Inflammatory macrophage (primary cell): ENCODE results near the gene ZNF521.

Source experiments
- DNase-seq, 2 donors: peaks; one replicate each; pipeline ENCODE4 v3.0.0-alpha.2; 2020 to 2022

The ZNF521 gene

DNA sequence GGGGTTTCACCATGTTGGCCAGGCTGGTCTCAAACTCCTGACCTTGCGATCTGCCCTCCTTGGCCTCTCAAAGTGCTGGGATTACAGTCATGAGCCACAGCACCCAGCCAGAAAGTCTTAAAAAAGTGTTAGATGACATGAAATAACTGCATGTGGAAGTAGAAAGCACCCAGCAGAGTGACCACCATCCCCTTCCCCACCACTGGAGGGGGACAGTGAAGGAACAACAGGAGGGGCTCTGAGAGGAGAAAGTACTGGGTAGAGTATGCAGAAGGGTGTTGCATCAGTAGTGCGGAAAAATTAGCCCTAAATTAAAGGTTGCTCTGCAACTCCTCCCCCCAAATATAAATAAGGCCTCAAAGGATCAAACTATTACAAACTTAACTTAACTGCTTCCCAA lies 230.5 kb downstream of the ZNF521 start:
- no peak for DNase-seq

DNA sequence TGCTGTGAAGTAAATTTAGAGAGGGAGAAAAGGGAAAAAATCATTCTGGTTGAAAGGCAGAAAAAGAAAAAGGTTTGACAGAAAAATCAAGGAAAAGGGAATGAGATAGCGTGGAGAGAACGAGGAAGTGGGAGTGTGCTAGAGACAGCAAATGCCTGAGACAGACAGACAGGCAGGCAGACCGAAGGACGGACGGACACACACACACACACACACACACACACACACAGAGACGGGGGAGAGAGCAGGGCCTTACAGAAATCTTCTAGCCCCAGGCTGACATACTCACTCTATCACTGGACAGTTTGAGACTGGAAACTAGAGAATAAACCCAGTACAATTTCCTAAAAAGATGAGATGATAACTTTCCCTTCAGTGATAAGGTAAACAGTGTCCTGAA lies 238.4 kb downstream of the ZNF521 start:
- no peak for DNase-seq

DNA sequence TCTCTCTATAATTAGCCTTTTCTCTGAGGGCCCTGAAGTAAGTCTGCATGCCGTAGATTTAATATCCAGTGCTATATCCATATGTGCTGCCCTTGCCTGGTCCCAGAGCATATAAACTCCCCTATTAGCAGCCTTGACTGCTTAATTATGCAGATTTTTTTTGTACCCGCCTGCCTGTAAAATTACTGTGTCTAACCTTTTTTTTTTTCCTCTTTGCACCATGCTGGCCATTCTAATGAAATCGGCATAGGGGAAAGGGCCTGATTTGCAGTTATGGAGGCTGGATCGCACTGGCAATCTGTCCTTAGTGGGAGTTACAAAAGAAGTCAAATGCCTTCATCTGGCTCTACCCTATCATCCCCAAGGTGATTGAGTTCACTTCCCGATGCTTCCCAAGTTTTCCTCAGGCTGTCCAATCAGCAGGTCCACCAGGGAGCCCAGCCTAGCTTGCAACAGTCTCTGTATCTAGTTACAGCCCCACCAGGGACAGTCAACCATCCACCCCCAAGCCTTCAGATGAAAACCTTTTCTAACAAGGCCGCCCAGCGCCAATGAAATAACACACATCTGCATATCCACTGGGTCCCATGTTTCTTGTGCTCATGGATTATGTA lies 239.0 kb downstream of the ZNF521 start:
- DNase-seq: no peak

DNA sequence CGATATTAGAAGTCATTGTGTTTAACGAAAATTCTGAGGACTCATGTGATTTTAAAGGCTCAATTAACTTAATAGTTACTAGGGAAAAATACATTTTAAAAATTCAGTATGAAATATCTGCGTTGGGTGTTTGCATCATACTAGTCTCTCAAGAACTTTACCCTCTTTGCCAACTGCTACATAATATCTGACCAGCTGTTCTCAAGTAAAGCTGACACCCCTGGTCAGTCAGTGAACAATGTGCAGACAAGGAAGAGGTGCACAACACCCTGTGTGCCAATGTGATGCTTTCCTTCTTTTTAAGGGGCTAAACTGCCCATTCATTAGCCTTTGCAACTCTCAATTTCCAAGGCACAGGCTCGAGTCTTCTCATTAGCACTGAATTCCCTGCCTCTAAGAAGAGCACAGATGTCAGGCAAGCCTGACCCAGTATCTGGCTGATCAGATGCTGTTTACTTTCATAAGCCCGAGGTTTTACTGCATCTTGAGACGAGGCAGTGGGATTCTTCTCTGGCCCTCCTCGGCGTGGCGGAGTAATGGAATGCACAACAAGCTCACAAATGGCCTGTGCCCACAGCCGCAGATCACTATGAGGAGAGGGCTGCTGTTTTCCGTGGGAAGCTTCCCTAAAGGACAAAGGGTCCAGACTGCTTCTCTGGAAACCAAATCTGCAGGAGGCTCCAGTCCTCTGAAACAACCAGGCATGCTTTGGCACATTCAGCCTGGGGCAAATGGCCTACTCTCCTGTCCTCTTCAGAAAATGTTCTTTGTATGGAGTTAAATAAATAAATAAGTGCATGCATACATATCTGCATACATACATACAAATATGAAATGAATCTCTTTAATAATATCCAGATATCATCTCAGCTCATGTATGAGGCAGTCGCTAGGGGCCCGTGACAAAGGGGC lies 240.3 kb downstream of the ZNF521 start:
- DNase-seq: no peak

DNA sequence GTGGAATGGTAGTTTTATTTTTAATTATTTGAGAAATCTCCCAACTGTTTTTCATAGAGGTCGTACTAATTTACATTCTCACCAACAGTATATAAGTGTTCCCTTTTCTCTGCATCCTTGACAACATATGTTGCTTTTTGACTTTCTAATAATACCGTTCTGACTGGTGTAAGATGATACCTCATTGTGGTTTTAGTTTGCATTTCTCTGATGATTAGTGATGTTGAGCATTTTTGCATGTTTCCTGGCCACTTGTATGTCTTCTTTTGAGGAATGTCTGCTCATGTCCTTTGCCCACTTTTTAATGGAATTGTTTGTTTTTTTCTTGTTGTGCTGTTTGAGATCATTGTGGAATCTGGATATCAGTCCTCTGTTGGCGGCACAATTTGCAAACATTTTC lies 242.5 kb downstream of the ZNF521 start:
- no peak for DNase-seq

DNA sequence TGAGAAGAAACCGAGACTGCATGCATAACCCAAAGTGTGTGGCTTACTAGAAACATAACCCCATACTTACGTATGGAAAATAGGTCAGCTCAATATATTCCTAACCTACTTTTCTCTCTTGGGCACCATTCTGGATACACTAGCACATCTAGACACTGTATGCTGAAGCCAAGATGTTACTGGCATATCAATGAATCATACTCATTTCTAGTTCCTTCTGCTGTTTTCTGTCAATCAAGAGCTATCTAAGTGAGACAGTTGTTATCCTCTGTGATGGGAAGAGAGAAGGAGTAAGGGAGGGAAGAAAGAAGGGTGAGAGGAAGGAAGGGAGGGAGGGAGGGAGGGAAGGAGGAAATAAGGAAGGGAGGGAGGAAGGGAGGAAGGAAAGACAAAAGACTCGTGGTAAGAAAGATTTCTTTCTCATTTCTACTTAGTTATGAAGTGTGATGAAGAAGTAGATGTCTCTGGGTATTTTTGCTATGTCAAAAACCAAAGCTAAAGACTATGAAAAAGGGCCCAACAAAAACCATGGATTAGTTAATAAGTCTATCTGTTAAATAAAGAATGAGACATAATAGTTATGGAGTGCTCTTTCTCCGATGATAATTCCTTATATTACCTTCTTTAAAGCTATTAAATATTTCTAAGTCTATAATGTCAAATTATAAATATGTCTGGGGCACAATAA lies 248.4 kb downstream of the ZNF521 start:
- DNase-seq: no peak

DNA sequence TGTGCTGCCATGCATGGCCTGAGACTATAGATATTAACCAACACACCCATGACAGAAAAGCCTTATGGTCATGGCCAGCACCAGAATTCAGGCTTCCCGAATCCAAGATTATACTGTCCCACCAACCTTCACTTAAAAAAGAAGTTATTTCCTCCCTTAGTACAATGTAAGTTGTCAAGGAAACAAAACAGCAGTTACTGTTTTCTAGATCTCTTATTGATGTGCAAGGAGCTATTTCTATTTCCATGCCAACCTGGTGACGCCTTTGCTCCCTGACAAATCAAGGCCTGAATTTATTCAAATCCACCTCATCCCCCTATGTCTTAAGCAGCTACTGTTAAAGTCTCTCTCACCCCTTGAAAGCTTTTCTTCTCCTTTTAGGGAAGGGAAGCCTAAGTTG lies 249.3 kb downstream of the ZNF521 start:
- no peak for DNase-seq

DNA sequence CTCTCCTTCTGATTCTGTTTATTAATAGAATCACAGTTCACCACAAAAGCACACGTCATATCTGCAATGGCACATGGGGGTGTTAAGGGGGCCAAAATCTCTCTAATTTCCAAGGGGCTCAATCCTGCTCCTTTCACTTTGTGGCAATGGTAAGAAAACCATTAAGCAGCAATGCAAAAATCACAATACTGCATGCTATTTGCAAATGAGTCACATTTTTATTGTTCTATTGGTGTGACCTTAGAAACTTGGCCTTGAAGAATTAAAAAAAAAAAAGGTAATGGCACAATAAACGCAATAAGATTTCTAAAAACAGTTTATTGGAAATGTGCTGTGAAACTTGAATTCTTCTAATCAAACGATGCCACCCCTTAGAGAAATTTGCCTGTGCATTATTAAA lies 251.5 kb downstream of the ZNF521 start:
- no peak for DNase-seq

DNA sequence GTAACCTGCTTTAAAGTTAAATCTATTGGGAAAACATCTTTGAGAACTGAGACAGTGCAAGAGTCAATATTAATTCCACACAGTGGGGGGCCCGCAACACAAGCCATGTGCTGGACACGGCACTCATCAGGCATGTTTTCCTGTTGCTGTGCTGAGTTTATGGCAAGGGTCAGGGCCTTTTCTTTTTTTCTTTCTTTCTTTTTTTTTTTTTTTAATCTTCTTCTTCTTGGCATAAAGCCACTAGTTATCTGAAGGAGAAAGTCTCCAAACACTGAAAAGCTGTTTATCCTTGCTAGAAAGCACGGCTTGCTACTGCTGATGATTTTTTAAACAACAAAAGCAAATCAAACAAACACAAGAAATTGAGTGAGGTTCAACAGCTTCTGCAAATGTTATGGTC lies 252.1 kb downstream of the ZNF521 start:
- DNase-seq: no peak

DNA sequence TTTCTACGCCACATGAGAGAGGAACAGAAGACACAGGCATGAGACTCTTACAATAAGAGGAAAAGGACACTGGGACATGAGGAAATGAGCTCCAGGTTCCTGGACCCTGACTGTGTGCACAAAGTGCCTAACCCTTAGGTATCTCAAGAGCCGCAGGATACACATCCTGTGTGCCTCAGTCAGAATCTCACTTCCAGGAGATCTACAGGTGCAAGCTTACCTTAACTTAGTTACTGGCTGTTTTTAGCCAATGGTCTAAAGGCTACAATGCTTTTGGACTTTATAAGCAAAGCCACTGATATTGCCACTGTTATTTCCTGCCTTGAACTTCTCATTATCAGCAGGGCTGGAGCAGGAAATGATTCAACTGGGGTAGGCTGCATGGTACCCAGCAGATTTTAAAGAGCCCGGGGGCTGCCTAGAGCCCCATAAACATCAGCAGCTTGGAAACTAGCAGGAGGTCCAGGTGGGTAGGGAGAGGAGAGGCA lies 254.4 kb downstream of the ZNF521 start:
- DNase-seq: no peak

DNA sequence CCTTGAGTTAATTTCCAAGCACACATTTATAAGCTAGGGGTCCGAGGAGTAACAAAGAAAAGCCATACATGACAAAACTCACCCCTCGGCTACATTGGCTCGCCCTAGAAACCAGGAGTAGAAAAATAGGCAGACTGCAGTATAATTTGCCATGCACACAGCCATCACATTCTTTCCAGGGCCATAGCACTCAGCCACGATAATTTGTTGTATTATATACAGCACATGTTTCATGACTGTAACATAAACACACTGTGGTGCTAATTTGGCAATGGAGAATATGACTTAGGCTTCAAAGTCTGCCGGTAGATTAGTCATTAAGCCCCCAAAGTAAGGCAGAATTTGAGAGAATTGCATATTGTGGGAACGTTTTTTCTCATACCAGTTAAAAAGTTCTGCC lies 254.9 kb downstream of the ZNF521 start:
- DNase-seq: no peak

DNA sequence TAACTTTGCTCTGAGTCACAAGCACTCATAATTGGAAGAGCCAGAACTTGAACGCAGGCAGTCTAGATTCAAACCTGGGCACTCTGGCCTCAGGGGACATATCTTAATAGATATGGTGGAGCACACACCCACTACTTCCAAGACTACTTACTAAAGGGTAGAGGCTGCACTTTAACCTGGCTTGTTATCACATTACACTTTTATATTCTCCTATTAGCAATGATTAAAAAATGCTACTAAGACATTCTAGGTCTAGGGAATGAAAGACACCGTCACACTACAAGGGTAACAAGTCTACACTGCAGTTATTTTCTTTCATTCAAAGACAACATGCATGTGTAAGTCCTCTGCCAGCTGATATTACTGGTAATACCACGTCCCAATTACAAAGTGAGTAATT lies 258.8 kb downstream of the ZNF521 start:
- DNase-seq: no peak

DNA sequence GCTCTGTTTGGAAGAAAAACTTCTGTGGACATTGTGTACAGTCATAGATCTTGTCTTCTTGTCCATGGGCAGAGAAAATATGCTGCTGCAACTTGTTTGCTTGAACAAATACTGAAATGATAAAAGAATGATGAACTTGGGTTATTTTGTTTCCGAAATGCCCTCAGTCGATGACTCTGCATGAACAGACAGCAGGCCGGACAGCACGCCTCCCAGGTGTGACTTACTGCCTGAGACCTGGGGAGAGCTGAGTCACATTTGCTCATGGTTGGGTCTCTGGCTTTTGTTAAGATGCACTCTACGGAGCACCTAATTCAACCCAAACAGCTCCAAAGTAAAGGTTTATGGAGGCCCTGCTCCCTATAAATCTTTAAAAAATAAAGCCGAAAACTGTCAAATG lies 262.5 kb downstream of the ZNF521 start:
- no peak for DNase-seq

DNA sequence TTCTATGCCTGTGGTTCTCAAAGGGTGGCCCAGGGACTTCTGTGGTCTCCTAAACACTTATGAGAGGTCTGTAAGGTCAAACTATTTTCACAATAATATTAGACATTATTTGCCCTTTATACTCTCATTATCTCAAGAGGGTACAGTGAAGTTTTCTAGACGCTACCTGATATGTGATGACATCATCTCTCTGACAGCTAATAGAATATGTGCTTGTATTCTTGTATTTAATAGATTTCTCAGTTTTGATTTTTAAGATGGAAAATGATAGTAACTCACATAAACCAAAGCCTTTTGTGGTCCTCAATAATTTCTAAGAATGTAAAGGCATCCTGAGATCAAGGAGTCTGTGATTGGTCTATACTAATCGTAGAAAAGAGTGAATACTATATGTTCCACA lies 265.1 kb downstream of the ZNF521 start:
- DNase-seq: no peak

DNA sequence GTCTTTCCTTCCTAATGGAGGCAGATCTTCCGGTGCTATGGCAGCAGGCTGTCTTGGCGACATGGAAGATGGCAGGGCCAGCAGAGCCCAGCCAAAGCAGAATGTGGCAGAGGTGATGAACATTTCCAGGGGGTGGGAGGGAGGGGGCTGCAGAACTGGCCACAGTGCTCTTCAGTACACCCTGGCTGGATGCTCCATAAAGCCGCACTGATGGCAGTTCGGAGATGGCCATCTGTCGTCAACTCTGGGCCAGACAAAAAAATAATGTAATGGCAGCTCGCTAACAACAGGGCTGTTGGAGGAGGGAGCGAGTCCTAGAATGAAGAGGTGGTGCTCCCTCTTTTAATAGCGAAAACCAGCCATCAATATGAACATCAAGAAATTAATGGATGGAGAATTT lies 271.0 kb downstream of the ZNF521 start:
- DNase-seq: no peak

DNA sequence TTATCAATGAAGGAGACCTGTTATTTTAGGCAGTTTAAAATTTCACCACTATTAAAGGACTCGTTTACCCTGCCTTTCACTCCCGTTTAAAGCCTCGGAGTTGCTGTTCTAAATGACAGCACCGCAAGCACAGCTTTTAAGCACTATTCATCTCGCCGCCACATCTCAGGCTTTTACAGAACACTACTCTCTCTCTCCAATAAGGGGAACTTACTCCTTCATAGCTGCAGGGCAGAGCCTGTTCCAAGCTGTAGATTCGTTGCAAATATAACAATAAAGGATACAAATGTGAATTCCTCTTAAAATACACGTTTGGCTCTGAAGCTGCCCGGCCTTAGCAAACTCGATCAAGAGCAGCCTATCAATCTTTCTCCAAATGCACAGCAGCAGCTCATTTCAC lies 271.8 kb downstream of the ZNF521 start:
- DNase-seq: no peak

DNA sequence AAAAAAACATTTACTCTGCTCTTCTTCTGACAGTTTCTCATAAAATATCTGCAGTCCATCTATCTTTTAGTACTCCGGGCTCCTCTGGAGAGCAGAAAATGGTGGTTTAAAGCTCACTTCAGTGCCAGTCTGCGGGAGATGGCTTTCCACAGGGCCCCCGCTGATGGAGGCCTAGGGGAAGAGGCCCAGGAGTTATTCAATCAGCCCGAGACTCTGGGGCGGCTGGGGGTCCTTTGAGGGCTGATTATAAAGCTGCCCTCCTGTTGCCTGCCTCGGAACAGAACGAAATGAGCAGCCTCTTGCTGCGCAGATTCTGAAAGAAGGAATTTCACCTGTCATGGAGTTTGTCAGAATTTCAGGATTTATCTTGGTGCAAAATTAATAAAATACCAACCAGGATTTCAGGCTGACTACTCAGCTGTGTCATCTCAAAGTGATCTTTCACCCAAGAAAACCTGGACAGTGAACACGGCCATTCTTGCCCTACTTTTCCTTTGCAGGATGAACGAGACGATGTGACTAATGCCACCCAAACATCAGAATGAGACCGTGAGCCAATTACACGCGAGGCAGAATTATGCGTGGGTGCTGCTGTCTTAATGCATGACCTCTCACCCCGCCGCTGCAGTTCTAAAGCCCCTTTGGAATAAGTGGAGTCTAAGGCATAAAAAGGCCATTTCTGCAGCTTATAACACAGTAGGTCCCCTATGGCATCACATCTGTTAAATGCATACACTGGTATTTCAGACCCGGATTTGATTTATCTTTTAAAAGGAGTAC lies 273.8 kb downstream of the ZNF521 start:
- no peak for DNase-seq

DNA sequence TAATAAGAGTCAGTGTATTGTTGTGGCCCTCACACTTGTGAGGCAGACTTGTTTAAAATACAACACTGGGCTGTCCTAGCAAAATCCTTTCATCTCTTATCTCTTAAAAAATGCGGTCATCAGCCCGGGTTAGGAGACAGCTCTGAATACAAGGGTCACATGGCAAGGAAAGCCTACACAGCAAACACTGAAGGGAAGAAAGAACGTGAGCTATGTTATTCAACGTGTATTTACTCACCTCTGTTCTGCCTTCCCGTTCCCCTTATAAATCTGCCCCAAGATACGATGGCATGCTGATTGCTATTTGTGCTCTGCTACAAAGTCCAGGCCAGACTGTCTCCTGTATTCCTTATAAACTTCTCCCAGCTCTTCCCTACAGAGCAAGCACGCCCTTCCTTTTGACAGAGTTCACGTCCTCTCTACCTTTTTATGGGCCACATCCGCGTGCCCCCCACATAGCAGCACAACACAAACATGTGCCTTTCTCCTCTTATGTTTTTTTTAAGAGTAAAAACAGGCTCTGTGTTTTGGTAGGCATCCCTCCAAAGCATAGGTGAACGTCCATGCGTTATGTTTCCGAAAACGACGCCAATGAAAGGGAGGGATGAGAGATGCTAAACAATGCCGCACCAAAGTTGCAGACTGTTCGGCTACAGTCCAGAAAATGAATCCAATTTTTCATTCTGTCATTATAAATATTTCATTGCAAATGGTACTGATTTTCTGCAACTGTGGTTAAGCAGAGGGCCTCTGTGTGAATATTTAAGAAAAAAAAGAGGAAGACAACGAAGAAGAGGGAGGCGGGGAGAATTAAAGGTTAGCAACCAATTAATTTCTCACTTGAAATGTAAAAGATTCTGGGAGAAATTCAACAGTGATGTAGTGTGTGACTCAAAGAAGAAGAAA lies 274.7 kb downstream of the ZNF521 start:
- DNase-seq: no peak

DNA sequence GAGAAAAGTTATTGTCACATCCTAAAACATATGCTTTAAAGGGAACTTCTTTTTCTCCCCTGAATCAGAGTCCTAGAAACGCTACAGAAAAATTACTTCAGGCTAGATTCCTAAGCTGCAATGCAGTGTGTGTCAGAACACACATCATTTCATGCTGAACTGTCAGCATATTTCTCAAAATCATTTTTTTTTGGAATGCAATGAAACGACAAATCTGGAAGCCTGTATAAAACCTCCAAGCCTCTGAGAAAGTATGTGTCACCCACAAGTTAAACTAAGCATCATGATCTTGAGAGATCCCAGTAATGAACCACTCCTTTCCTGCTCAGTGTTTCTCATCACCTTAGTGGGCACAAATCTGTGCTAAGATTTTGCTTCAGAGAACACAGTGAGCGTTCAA lies 276.2 kb downstream of the ZNF521 start:
- DNase-seq: no peak

DNA sequence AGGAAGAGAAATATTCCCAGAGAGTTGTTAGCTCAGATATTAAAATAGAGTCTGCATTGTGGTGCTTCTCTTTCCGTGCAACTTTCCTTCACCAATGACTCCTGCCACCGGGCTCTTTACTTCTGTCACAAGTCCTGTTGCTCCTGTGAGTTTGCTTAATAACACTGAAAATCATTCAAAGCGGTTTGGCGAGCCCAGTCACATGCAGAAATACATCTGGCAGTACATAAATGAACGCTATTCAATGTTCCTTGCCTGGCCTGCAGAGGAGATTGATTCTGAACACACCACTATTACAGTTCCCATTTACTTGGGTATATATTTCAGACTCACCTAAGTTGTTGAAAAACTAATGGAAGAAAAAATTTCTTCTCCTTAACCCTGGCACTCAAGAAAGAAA lies 276.6 kb downstream of the ZNF521 start:
- no peak for DNase-seq

DNA sequence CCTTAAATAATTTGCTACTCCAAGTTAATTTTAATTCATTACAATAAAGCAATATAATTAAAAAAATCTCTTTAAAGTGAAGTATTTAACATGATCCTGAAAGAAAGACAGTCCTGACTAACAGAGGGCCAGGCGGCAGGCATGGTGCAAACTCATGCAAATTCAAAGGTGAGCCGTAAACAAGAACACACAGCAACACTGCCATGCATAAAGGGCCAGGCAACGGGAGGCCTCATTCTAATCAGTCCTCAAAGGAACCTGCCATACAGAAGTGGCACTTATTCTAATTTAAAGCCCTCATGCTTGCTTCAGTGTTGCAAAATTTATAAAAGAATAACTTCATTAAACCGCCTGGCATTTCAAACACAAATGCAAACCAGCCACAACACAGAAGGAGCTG lies 277.0 kb downstream of the ZNF521 start:
- no peak for DNase-seq

DNA sequence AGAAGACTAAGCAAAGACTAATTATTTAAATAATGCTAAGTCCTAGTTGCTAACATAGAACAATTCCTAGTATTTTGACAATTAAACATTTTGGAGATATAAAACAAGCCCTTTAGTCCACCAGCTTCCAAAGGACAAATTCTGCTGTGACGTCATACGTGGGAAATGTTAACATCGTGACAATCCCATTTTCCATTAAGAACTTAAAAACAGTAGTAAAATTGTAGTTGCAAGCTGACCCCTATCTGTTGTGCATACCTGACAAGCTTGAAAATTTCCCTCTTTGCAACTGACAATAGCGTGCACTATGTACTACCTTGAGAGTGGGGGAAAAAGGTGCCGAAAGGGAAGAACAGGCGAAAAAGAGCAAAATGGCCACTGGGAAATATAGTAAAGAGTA lies 279.8 kb downstream of the ZNF521 start:
- no peak for DNase-seq
